Common myeloid progenitor, CD34-positive (primary cell): ENCODE measurements around the gene TBC1D5.

Source experiments
- CTCF ChIA-PET: fragments of 350-600 bp; sonication (Branson Sonifier 250); formaldehyde crosslinking; loops from one replicate; lab custom pipeline; 2021; ENCODE audit warnings: antibody characterized with exemption; lab: Charles Lee
- POLR2A ChIA-PET: fragments of 350-600 bp; sonication (Branson Sonifier 250); formaldehyde crosslinking; loops from one replicate; lab custom pipeline; 2021; ENCODE audit warnings: antibody characterized with exemption; lab: Charles Lee
- DNase-seq, 3 donors: peaks; one replicate each; pipeline versions ENCODE4 v3.0.0 to v3.0.0-alpha.2; 2013
- H3K27ac ChIP-seq, 2 experiments: 1 replicate in 1 of 2; 2 replicates in 1 of 2; pipeline ENCODE4 v1.7.0; 2013; ENCODE audit warnings: inconsistent platforms in 2 of 2, low read length in 2 of 2, mild to moderate bottlenecking in 2 of 2, low read depth in 1 of 2, moderate library complexity in 1 of 2; ENCODE audit not compliant: severe bottlenecking in 2 of 2, insufficient read depth in 1 of 2, poor library complexity in 1 of 2
- H3K27me3 ChIP-seq, 5 experiments: replicated peaks in 2 of 5; 1 replicate in 3 of 5; 2 replicates in 2 of 5; pipeline versions ENCODE4 v1.6.1 to v1.7.0; 2013; ENCODE audit warnings: low read length in 4 of 5, mild to moderate bottlenecking in 2 of 5, moderate library complexity in 2 of 5, inconsistent platforms in 1 of 5; ENCODE audit not compliant: insufficient read depth in 5 of 5, control insufficient read depth in 4 of 5
- H3K36me3 ChIP-seq, 4 experiments: 1 replicate in 2 of 4; 2 replicates in 2 of 4; pipeline versions ENCODE4 v1.6.1 to v1.7.0; 2013; ENCODE audit warnings: low read length in 3 of 4, control low read depth in 1 of 4, mild to moderate bottlenecking in 1 of 4; ENCODE audit not compliant: control insufficient read depth in 4 of 4, insufficient read depth in 4 of 4
- H3K4me1 ChIP-seq, 4 experiments: 1 replicate in 3 of 4; 2 replicates in 1 of 4; pipeline versions ENCODE4 v1.6.1 to v1.7.1; 2013; ENCODE audit warnings: low read length in 3 of 4, mild to moderate bottlenecking in 3 of 4, control low read depth in 1 of 4, inconsistent platforms in 1 of 4, moderate library complexity in 1 of 4; ENCODE audit not compliant: control insufficient read depth in 4 of 4, insufficient read depth in 4 of 4; ENCODE audit errors: control extremely low read depth in 1 of 4
- H3K4me3 ChIP-seq, 7 experiments: 1 replicate in 4 of 7; 2 replicates in 3 of 7; pipeline versions ENCODE4 v1.5.1 to v1.7.0; 2013; ENCODE audit warnings: mild to moderate bottlenecking in 7 of 7, low read length in 6 of 7, moderate library complexity in 6 of 7, inconsistent platforms in 2 of 7, low read depth in 2 of 7, control low read depth in 1 of 7; ENCODE audit not compliant: insufficient read depth in 4 of 7, control insufficient read depth in 1 of 7; ENCODE audit errors: extremely low read depth in 1 of 7
- H3K9me3 ChIP-seq, 5 experiments: 1 replicate in 4 of 5; 2 replicates in 1 of 5; pipeline versions ENCODE4 v1.6.1 to v1.7.1; 2013; ENCODE audit warnings: low read length in 4 of 5, mild to moderate bottlenecking in 2 of 5, inconsistent platforms in 1 of 5, low read depth in 1 of 5, moderate library complexity in 1 of 5; ENCODE audit not compliant: control insufficient read depth in 4 of 5, insufficient read depth in 2 of 5; ENCODE audit errors: control extremely low read depth in 1 of 5
- WGBS: methylation state at CpG from one replicate; pipeline ENCODE4 v1.1.5; 2013; ENCODE audit not compliant: insufficient coverage; 5-methylcytosine and 5-hydroxymethylcytosine counted together

TBC1D5 gene

GRCh38 chr3:17585394-17586325, 156.8 kb downstream of the TBC1D5 start:
- Histone ChIP-seq H3K27me3 (no peaks in the 10 kb centered on the region), H3K4me1 (peaks cover 0 to 6% (median under 1%) of the 10 kb centered on the region in 4 experiments), H3K36me3 (peaks cover 0 to 11% (median 4%) of the 10 kb centered on the region in 4 experiments), H3K9me3 (peaks cover 0 to 16% (median 9%) of the 10 kb centered on the region in 5 experiments), H3K27ac (no peak overlapping the region), H3K4me3 (no peak overlapping the region)
- ChIA-PET POLR2A (no interaction called here), CTCF (interaction anchor here (0.6 kb wide), 2 partner anchors 10 to 1535 kb away, joined by 3 read pairs; no protein-coding TSS in a partner anchor)
- no CpG with 5 or more reads among the region's 2 CpGs for WGBS
- peak in 2 of 3 donors; percentile 8 to 13 for DNase-seq

DNA sequence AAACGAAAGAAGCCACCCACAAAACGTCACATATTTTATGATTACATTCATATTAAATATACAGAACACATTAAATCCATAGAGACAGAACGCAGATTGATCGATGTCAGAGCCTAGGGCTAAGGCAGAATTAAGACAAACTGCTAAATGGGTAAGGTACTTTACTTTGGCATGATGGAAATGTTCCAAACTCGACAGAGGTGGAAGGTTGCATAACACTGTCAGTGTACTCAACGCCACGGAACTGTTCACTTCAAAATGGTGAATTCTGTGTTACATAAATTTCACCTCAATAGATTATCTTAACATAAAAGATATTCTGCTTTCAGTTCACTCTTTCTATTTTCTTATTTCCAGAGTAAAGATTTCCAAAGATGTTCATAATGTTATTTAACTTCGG, 158.4 kb downstream of the TBC1D5 start:
- Histone ChIP-seq H3K4me3 (no peak overlapping the region), H3K27ac (no peak overlapping the region), H3K9me3 (peaks cover 0 to under 1% (median 0%) of the 10 kb centered on the region in 5 experiments), H3K27me3 (no peaks in the 10 kb centered on the region), H3K4me1 (peaks cover 7 to 21% (median 11%) of the 10 kb centered on the region in 4 experiments), H3K36me3 (no peaks in the 10 kb centered on the region)
- WGBS = 100% methylated on average over 2 of the region's 8 CpGs
- DNase-seq = no peak
- POLR2A ChIA-PET = interaction anchor here (0.8 kb wide), 1 partner anchor 272 kb away, joined by 12 read pairs; no protein-coding TSS in a partner anchor
- CTCF ChIA-PET = no interaction called here

DNA sequence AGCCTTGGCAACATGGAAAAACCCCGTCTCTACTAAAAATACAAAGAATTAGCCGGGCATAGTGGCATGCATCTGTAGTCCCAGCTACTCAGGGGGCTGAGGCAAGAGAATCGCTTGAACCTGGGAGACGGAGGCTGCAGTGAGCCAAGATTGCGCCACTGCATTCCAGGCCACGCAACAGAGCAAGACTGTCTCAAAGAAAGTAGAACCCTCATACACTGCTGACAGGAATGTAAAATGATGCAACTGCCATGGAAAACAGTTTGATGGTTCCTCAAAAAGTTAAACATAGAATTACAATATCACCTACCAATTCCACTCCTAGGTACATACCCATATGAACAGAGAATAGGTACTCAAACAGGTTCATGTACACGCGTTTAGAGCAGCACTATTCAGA, 158.9 kb downstream of the TBC1D5 start:
- DNase-seq = no peak
- Histone ChIP-seq H3K4me3 (no peak overlapping the region), H3K4me1 (peaks cover 7 to 26% (median 12%) of the 10 kb centered on the region in 4 experiments), H3K27me3 (no peaks in the 10 kb centered on the region), H3K9me3 (no peaks in the 10 kb centered on the region), H3K27ac (no peak overlapping the region), H3K36me3 (no peaks in the 10 kb centered on the region)
- ChIA-PET CTCF (no interaction called here), POLR2A (interaction anchor here (0.8 kb wide), 1 partner anchor 273 kb away, joined by 12 read pairs; no protein-coding TSS in a partner anchor)
- 96% methylated on average over 5 of the region's 8 CpGs for WGBS

GRCh38 chr3:17581421-17582080, 160.9 kb downstream of the TBC1D5 start:
- 95% methylated on average over 4 of the region's 4 CpGs for WGBS
- CTCF ChIA-PET = no interaction called here
- POLR2A ChIA-PET = no interaction called here

GRCh38 chr3:17580901-17581300, 161.5 kb downstream of the TBC1D5 start:
- no peaks in the 10 kb centered on the region for H3K9me3 ChIP-seq
- no peaks in the 10 kb centered on the region for H3K27me3 ChIP-seq
- H3K4me1 ChIP-seq = peaks cover 7 to 30% (median 14%) of the 10 kb centered on the region in 4 experiments
- CTCF ChIA-PET = no interaction called here
- no peak overlapping the region for H3K27ac ChIP-seq
- H3K36me3 ChIP-seq = no peaks in the 10 kb centered on the region
- no peak for DNase-seq
- 100% methylated on average over 1 of the region's 4 CpGs for WGBS
- POLR2A ChIA-PET = no interaction called here
- no peak overlapping the region for H3K4me3 ChIP-seq

More at GRCh38 chr3:17581421-17582080, 160.9 kb downstream of the TBC1D5 start:
- no peak for DNase-seq
- H3K27me3 ChIP-seq = no peaks in the 10 kb centered on the region
- no peak overlapping the region for H3K27ac ChIP-seq
- no peak overlapping the region for H3K4me3 ChIP-seq
- peaks cover 7 to 30% (median 14%) of the 10 kb centered on the region in 4 experiments for H3K4me1 ChIP-seq
- no peaks in the 10 kb centered on the region for H3K36me3 ChIP-seq
- no peaks in the 10 kb centered on the region for H3K9me3 ChIP-seq

DNA sequence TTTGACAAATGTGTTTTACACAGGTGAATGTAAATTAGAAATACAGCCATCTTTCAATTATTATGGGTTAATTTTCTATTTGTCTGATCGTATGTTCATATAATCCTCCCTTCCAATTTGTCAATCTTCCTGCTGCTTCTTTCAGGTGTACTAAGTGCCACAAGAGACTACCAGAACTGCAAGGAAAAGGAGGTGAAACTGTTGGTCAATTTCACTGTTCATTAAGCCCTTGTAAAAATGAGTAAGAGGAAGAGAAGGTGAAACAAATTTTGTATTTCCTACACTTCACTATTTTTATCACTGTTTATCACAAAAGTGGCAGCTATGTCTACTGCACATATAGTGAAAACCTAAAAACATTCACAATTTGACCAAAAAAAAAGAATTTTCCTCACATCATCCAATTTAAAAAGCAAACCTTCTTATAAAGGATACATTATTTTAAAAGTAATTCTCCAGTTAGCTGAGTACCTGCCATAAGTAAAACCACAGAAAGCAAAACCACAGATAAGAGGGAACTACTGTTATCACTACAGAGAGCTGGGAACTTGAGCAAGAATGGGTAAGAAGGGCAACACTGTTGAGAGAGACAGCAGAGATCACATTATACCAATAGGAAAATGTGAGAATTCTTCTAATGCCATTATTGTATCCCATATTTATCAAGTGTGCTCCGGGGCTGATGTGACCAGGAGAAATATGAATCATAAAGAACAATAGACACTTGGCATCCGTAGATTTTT, 163.0 kb downstream of the TBC1D5 start:
- WGBS = no CpG with 5 or more reads among the region's 3 CpGs
- Histone ChIP-seq H3K27me3 (no peaks in the 10 kb centered on the region), H3K4me3 (no peak overlapping the region), H3K36me3 (no peaks in the 10 kb centered on the region), H3K9me3 (no peaks in the 10 kb centered on the region), H3K4me1 (peaks cover 7 to 30% (median 14%) of the 10 kb centered on the region in 4 experiments), H3K27ac (no peak overlapping the region)
- CTCF ChIA-PET = no interaction called here
- DNase-seq = peak; percentile 22 to 71 (median 40)
- POLR2A ChIA-PET = no interaction called here
